Measurements from ENCODE around the gene HOXB2.
"Not testable (repeated sequence)": the region's sequence is repeated elsewhere in the genome, so short reads cannot be mapped to it uniquely, and the experiment has no call there.

The HOXB2 gene

GRCh38 chr17:48513666-48514455 is 31.0 kb downstream of the HOXB2 start:
- no peak for DNase-seq

DNA sequence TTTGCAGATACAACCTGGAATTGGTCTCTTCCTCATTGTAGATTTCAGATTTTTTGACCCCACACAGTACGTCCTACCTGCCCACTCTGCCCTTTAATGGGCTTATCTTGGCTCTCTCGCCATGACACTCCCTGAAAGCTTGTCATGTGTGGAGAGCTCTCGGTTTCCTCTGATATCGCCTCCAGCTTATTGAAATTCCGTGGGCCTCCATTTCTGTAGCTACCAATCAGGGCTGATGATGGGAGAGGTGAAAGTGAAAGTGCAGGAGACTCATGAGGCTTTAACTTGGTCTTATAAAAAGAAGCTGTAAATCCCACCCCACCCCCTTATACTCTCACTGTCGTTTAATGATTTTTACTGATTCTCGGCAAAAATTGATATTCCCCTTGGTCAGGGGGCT is 31.8 kb downstream of the HOXB2 start:
- no peak for DNase-seq

GRCh38 chr17:48510761-48511604 is 33.9 kb downstream of the HOXB2 start:
- peak in 1 of 3 experiments; percentile 89 for DNase-seq

GRCh38 chr17:48510381-48510760 is 34.5 kb downstream of the HOXB2 start:
- no peak for DNase-seq

DNA sequence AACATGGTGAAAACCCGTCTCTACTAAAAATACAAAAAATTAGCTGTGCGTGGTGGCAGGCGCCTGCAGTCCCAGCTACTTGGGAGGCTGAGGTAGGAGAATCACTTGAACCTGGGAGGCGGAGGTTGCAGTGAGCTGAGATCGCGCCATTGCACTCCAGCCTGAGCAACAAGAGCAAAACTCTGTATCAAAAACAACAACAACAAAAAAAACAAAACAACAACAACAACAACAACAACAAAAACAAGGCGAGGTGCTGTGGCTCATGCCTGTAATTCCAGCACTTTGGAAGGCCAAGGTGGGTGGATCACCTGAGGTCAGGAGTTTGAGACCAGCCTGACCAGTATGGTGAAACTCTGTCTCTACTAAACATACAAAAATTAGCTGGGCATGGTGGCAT is 35.2 kb downstream of the HOXB2 start:
- not testable (repeated sequence) for DNase-seq

DNA sequence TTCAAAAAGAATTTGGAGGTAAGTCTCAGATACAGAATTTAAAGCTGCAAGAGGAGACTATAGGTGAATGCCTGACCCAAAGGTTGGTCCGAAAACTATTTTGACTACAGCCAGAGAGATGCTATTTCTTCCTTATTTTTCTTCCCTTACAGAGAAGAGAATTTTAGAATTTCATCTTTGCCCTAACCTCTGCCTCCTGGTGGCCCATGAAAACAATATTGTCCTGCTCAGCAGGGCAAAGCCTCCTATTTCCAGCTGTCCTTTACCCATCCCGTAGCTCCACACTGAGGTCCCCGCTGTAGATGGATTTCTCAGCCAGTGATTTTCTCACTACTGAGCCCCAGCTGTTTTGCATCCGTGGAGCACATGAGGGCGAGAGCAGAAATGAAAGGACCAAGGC is 38.7 kb downstream of the HOXB2 start:
- no peak for DNase-seq

- peak in 2 of 3 experiments; percentile 70 to 94 for DNase-seq
Observed at GRCh38 chr17:48505788-48506187, 39.1 kb downstream of the HOXB2 start.

- no peak for DNase-seq
Observed at GRCh38 chr17:48504953-48505352, 40.0 kb downstream of the HOXB2 start.

GRCh38 chr17:48503747-48504146 is 41.2 kb downstream of the HOXB2 start:
- DNase-seq: peak; percentile 49 to 93 (median 79)

GRCh38 chr17:48502901-48503300 is 42.0 kb downstream of the HOXB2 start:
- DNase-seq: no peak

DNA sequence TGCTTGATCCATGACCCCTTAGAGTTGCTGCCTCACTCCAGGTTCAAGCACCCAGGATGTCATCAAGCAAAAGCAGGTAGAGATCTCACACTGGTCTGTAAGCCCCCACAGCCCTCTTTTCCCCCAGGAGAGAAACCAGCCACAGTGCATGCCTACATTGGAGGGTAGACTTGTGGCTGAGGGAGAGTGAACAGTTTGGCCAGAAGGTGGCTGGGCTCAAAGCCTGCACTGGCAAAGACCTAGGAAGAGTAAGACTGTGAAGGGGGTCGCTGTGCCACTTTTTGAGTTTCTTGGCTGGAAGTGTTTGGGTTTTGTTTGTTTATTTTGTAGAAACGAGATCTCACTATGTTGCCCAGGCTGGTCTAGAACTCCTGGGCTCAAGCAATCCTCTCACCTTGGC is 42.6 kb downstream of the HOXB2 start:
- no peak for DNase-seq

DNA sequence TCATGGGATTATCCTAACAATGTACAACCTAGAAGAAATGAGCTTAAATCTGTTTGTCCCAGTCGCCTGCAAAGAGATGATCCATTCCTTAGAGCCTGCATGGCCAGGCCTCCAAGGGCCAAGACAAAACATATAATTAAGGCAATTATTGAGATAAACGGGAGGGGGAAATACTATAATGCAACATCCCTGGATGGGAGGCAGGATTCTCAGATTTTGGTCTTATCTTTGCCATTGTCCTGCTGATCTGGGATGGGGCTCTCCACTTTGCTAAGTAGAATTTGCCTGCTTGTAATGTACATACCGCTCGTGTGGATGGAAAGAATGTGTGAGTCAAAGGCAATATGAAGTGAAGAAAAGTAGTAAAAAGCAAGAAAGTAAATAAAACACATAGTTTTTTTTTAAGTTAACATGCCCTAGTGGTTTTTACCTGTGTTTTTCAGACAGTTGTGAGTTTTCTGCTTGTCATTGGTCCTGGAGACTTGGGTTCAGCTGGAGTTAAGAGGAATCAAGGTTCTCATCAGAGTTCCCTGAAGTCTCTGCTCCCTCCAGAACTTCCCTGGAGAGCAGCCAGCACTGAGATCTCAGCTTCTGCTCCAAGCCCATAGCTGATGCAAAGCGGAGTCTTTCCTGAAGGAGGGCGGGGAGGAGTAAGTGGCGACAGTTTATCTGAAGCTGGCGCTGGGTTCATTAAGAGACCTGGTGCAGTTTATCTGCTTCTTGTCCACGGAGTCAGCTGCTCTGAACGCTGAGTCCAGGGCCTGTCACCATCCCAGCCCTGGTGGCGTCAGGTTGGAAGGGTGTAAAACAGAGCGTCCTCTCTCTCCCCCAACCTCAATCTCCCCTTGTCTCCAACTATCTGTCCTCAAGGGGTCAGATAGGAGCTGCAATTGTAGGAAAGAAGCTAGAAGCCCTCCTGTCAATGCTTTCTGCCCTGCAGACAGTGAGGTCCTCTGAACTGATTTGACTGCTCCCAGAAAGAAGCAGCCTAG is 44.2 kb downstream of the HOXB2 start:
- DNase-seq: peak; percentile 21 to 76 (median 61)

GRCh38 chr17:48499735-48500434 is 45.0 kb downstream of the HOXB2 start:
- DNase-seq: no peak

- no peak for DNase-seq
Observed at GRCh38 chr17:48499248-48499647, 45.7 kb downstream of the HOXB2 start.

- DNase-seq: peak; percentile 48 to 95 (median 85)
Observed at GRCh38 chr17:48498164-48498850, 46.6 kb downstream of the HOXB2 start.

DNA sequence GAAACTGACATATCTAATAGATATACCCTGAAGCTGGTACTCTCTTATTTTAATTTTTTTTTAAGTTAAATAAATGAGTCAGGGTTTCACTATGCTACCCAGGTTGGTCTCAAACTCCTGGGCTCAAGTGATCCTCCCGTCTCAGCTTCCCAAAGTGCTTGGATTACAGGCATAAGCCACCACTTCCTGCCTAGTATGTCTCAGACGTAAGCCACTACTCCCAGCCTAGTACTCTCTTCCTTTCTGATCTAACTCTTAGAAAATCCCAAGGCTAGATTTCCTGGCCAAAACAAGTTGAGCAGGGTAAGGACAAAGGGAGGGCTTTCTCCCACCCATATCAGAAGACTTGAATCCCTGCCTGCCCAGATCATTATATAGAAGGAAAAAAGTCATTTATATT is 47.8 kb downstream of the HOXB2 start:
- DNase-seq: no peak

DNA sequence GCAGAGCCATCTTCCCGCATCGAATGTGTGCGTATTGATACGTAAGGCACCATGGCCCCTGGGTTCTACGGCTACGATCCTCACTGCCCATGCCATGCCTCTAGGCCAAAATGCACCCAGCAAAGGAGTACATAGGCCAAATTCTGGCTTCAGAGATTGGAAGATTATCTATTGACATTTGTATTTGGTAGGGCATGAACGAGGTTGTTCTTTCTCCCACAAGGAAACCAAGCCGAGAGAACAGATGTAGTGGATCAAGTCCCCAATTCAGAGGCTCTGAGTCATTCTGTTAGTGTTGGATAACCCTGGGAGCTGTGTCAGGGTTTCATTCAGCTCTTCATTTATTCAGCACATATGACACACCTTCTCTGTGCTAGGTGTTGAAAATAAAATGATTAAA is 50.6 kb downstream of the HOXB2 start:
- no peak for DNase-seq

Measured in NCI-H1417 (cell line).